ENCODE measurements around the gene KHDC3L. TPM values are rescaled to one million over a fixed set of nuclear protein-coding genes. Genes with fewer than 3 reads are reported as not detected.

The KHDC3L gene
- total RNA-seq, 1 experiment from 2014 or later = 0.22 TPM

DNA sequence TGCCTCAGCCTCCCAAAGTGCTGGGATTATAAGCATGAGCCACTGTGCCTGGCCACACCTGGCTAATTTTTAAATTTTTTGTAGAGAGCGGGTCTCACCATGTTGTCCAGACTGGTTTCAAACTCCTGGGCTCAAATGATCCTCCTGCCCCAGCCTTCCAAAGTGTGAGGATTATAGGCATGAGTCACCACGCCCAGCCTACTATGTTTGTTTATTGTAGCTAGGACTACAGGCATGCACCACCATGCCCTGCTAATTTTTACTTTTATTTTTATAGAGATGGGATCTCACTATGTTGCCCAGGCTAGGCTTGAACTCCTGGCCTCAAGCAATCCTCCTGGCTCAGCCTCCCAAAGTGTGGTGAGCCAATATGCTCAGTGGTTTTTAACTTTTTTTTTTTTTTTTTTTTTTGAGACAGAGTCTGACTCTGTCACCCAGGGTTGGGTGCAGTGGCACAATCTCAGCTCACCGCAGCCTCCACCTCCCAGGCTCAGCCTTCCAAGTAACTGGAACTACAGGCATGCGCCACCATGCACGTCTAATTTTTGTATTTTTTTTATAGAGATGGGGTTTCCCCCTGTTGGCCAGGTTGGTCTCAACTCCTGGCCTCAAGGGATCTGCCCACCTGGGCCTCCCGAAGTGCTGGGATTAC is 20.1 kb downstream of the KHDC3L start:
- H4K8ac ChIP-seq (replicated peaks; ENCODE audit: insufficient read length, low read depth, low read length) = no peak overlapping the region

More for the DNA sequence above, 20.1 kb downstream of the KHDC3L start:
- Histone ChIP-seq H3K23me2 (ENCODE audit: insufficient read length, low read depth, low read length, poor library complexity, severe bottlenecking) (no peaks in the 10 kb centered on the region), H3K9me3 (ENCODE audit: control insufficient read depth, low read depth, low read length) (no peaks in the 10 kb centered on the region), H3K56ac (ENCODE audit: insufficient read length, low read depth, low read length) (no peak overlapping the region), H3K9ac (ENCODE audit: extremely low read depth, insufficient read length, low read length) (no peak overlapping the region), H2AFZ (ENCODE audit: low read length) (no peak overlapping the region), H3K18ac (ENCODE audit: insufficient read length, low read depth, low read length) (no peak overlapping the region), H4K91ac (ENCODE audit: insufficient read length, low read depth, low read length) (no peak overlapping the region), H2BK15ac (ENCODE audit: low read depth, low read length) (no peak overlapping the region), H4K5ac (ENCODE audit: insufficient read length, low read depth, low read length) (no peak overlapping the region), H3T11ph (ENCODE audit: low read length) (no peak overlapping the region), H3K23ac (ENCODE audit: insufficient read length, low read depth, low read length) (no peak overlapping the region), H2AK5ac (ENCODE audit: insufficient read length, low read length) (no peak overlapping the region), H2BK12ac (ENCODE audit: insufficient read length, low read depth, low read length) (no peak overlapping the region), H3K4me1 (ENCODE audit: insufficient read depth, low read length) (no peaks in the 10 kb centered on the region), H3K4ac (ENCODE audit: low read depth, low read length) (no peak overlapping the region), H2BK120ac (ENCODE audit: low read depth, low read length, poor library complexity, severe bottlenecking) (no peak overlapping the region), H3K79me1 (ENCODE audit: insufficient read depth, low read depth, low read length, poor library complexity, severe bottlenecking) (no peaks in the 10 kb centered on the region), H3K14ac (ENCODE audit: insufficient read depth, low read length) (no peak overlapping the region), H3K27me3 (ENCODE audit: insufficient read depth, low read length) (no peaks in the 10 kb centered on the region), H2BK20ac (ENCODE audit: low read depth, low read length, poor library complexity, severe bottlenecking) (no peak overlapping the region), H3K79me2 (ENCODE audit: insufficient read depth, low read length) (no peaks in the 10 kb centered on the region), H2BK5ac (ENCODE audit: insufficient read length, low read length) (no peak overlapping the region), H4K20me1 (ENCODE audit: control insufficient read depth, insufficient read depth, insufficient read length) (no peaks in the 10 kb centered on the region), H3K27ac (ENCODE audit: insufficient read length, low read depth, low read length) (no peak overlapping the region), H3K4me2 (ENCODE audit: insufficient read depth, insufficient read length, low read length) (no peak overlapping the region)
- Mint-ChIP-seq H3K27ac (no peak overlapping the region), H3K36me3 (ENCODE audit: insufficient read depth in 1 of 3, low read depth in 3 of 3) (no peaks in the 10 kb centered on the region), H3K4me1 (no peaks in the 10 kb centered on the region; a peak in 1 of 4 replicates), H3K4me3 (no peak overlapping the region), H3K27me3 (ENCODE audit: low read depth) (no peaks in the 10 kb centered on the region; the same call in 1 of the 2 replicates), H3K9me3 (no peaks in the 10 kb centered on the region)
- WGBS (ENCODE audit: extremely low coverage, insufficient read length, low lambda C conversion rate) = no CpG with 5 or more reads among the region's 6 CpGs
- TF ChIP-seq, protein P1, sequence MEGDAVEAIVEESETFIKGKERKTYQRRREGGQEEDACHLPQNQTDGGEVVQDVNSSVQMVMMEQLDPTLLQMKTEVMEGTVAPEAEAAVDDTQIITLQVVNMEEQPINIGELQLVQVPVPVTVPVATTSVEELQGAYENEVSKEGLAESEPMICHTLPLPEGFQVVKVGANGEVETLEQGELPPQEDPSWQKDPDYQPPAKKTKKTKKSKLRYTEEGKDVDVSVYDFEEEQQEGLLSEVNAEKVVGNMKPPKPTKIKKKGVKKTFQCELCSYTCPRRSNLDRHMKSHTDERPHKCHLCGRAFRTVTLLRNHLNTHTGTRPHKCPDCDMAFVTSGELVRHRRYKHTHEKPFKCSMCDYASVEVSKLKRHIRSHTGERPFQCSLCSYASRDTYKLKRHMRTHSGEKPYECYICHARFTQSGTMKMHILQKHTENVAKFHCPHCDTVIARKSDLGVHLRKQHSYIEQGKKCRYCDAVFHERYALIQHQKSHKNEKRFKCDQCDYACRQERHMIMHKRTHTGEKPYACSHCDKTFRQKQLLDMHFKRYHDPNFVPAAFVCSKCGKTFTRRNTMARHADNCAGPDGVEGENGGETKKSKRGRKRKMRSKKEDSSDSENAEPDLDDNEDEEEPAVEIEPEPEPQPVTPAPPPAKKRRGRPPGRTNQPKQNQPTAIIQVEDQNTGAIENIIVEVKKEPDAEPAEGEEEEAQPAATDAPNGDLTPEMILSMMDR (conservative IDR thresholded peaks at IDR 0.05) = no peak
- no peak for DNase-seq
